Measurements from ENCODE around the gene NUMA1.

DNA sequence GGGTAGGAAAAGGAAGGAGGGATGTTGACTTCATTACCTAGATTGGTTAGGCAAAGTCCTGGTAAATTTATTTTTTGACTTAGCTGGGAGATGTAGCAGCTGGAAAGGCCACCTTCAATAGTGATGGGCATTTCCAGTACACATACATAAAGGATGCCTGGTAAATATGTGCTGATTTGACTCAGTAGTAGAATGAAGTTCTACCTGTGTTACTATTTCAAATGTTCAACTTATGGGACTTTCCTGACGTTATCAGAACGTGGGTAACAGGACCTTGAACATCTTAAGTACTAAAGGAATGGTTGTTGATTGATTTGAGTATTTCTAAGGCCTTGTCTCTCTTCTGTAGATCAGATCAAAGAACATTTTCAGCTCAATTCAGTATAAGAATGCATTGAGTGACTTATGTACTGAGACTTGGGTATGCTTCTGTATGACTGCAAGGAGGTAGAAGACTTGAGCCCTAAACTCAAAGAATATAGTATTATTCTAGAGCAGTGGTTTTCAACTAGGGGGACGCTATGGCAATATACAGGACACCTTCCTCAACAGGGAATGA, 124.4 kb downstream of the NUMA1 start:
- TF ChIP-seq, protein P1, sequence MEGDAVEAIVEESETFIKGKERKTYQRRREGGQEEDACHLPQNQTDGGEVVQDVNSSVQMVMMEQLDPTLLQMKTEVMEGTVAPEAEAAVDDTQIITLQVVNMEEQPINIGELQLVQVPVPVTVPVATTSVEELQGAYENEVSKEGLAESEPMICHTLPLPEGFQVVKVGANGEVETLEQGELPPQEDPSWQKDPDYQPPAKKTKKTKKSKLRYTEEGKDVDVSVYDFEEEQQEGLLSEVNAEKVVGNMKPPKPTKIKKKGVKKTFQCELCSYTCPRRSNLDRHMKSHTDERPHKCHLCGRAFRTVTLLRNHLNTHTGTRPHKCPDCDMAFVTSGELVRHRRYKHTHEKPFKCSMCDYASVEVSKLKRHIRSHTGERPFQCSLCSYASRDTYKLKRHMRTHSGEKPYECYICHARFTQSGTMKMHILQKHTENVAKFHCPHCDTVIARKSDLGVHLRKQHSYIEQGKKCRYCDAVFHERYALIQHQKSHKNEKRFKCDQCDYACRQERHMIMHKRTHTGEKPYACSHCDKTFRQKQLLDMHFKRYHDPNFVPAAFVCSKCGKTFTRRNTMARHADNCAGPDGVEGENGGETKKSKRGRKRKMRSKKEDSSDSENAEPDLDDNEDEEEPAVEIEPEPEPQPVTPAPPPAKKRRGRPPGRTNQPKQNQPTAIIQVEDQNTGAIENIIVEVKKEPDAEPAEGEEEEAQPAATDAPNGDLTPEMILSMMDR (IDR thresholded peaks at IDR 0.05): no peak
- TF ChIP-seq POLR2A (IDR thresholded peaks at IDR 0.05): no peak
